Left ventricle myocardium inferior (tissue), 1 donor: ENCODE measurements around the gene NDOR1. TPM values are rescaled to one million over a fixed set of nuclear protein-coding genes. Genes with fewer than 3 reads are reported as not detected.

Experiments
- DNase-seq: peaks from one replicate; pipeline ENCODE4 v3.0.0-alpha.2; 2020
- H3K27ac ChIP-seq: fragments of 200-600 bp; replicated peaks from 2 replicates; pipeline ENCODE4 v1.8.0; 2021
- H3K27me3 ChIP-seq: fragments of 200-600 bp; 2 replicates; pipeline ENCODE4 v1.8.0; 2021; ENCODE audit warnings: low read depth
- H3K36me3 ChIP-seq: fragments of 200-600 bp; 2 replicates; pipeline ENCODE4 v1.8.0; 2021
- H3K4me1 ChIP-seq: fragments of 200-600 bp; 2 replicates; pipeline ENCODE4 v1.8.0; 2021
- H3K4me3 ChIP-seq: fragments of 200-600 bp; 2 replicates; pipeline ENCODE4 v1.8.0; 2021; ENCODE audit warnings: mild to moderate bottlenecking, moderate library complexity
- H3K9me3 ChIP-seq: fragments of 200-600 bp; replicated peaks from 2 replicates; pipeline ENCODE4 v1.8.0; 2021
- intact Hi-C: fragments of 100-400 bp; cut with micrococcal nuclease; formaldehyde crosslinking; loops from one replicate; pipeline ENCODE4 v1.11.0; 2022
- total RNA-seq: library from RNA; stranded (reverse); fragmentation: NEBNext Ultra II Directional; extraction: Animal tissue kit (Norgen Biotek cat#: 25700); gene quantifications from one replicate; pipeline ENCODE4 v1.2.1, GENCODE V29; 2021
- TF ChIP-seq, protein P1 (sequence below): fragments of 200-600 bp; IDR thresholded peaks from 2 replicates; pipeline ENCODE4 v1.8.0; 2021; ENCODE audit warnings: antibody characterized with exemption, mild to moderate bottlenecking, borderline replicate concordance
- donor health status: DM: no; HTN: yes; CAD: no; lungs with severe emphysema.

The NDOR1 gene
- total RNA-seq, 1 donor from 2014 or later: 6.5 TPM

GRCh38 chr9:137173796-137174664, 31.5 kb upstream of the NDOR1 start:
- Histone ChIP-seq H3K27me3 (peaks cover 26% of the 10 kb centered on the region), H3K4me3 (no peak overlapping the region), H3K4me1 (peaks cover 11% of the 10 kb centered on the region), H3K27ac (no peak overlapping the region), H3K36me3 (peaks cover 8% of the 10 kb centered on the region), H3K9me3 (no peaks in the 10 kb centered on the region)
- intact Hi-C loops: no loop called here
- DNase-seq: no peak
- TF ChIP-seq, protein P1, sequence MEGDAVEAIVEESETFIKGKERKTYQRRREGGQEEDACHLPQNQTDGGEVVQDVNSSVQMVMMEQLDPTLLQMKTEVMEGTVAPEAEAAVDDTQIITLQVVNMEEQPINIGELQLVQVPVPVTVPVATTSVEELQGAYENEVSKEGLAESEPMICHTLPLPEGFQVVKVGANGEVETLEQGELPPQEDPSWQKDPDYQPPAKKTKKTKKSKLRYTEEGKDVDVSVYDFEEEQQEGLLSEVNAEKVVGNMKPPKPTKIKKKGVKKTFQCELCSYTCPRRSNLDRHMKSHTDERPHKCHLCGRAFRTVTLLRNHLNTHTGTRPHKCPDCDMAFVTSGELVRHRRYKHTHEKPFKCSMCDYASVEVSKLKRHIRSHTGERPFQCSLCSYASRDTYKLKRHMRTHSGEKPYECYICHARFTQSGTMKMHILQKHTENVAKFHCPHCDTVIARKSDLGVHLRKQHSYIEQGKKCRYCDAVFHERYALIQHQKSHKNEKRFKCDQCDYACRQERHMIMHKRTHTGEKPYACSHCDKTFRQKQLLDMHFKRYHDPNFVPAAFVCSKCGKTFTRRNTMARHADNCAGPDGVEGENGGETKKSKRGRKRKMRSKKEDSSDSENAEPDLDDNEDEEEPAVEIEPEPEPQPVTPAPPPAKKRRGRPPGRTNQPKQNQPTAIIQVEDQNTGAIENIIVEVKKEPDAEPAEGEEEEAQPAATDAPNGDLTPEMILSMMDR: no peak

- Histone ChIP-seq H3K4me3 (no peak overlapping the region), H3K4me1 (peaks cover 3% of the 10 kb centered on the region), H3K27me3 (peaks cover 18% of the 10 kb centered on the region), H3K9me3 (no peaks in the 10 kb centered on the region), H3K36me3 (peaks cover 16% of the 10 kb centered on the region), H3K27ac (no peak overlapping the region)
- TF ChIP-seq, protein P1: no peak
- no peak for DNase-seq
- intact Hi-C loops: no loop called here
Measured at GRCh38 chr9:137174722-137175293, 30.7 kb upstream of the NDOR1 start.

- Histone ChIP-seq H3K9me3 (no peaks in the 10 kb centered on the region), H3K4me3 (no peak overlapping the region), H3K27ac (no peak overlapping the region), H3K36me3 (peaks cover 23% of the 10 kb centered on the region), H3K4me1 (no peaks in the 10 kb centered on the region), H3K27me3 (peaks cover 12% of the 10 kb centered on the region)
- TF ChIP-seq, protein P1: no peak
- intact Hi-C loops: no loop called here
- DNase-seq: no peak
Measured at GRCh38 chr9:137175345-137175961, 30.0 kb upstream of the NDOR1 start.

DNA sequence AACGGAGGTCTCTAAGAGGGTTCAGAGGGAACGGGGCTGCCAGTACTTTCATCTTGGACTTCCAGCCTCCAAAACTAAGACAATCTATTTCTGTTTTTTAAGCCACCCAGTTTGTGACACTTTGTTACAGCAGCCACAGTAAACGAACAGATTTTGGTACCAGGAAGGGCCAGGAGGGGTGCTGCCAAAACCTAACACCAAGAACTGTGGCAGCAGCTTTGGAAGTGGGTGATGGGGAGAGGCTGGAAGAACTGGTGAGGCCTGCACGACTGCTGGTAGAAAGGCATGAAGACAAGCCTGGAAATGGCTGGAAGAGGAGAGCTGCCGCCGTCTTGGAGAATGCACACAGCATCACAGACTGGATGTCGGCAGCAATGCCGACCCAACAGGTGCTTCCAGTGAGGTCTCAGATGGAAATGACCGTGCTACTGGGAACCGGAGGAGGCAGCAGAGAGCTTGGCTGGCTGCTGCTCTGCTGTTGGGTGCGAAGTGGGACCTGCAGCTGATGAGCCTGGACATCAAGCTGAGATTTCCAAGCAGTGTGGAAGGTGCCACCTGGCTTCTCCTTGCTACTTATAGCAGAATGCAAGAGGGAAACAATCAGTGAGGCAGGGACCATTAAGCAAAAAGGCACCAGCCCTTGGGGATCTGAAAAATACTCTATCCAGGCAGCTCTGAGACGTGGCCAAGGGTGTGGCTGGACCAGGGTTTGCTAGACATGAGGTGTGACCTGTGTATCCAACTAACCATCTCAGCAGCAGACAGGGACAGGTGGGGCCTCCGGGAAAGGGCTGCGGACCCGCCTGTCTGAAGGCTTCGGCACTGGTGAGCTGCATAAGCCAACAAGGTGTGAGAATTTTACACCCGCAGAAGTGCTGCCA, 29.0 kb upstream of the NDOR1 start:
- Histone ChIP-seq H3K4me3 (no peak overlapping the region), H3K27me3 (peaks cover under 1% of the 10 kb centered on the region)

More for the DNA sequence above, 29.0 kb upstream of the NDOR1 start:
- intact Hi-C loops: no loop called here
- peaks cover 34% of the 10 kb centered on the region for H3K36me3 ChIP-seq
- H3K9me3 ChIP-seq: no peaks in the 10 kb centered on the region
- TF ChIP-seq, protein P1: peak; percentile 59
- no peak overlapping the region for H3K27ac ChIP-seq
- no peak for DNase-seq
- no peaks in the 10 kb centered on the region for H3K4me1 ChIP-seq
